Lower leg skin (tissue), 4 donors: ENCODE measurements around the gene CSNK1G2. TPM values are rescaled to one million over a fixed set of nuclear protein-coding genes. Genes with fewer than 3 reads are reported as not detected.
A peak's percentile ranks its signal among the peaks of the same experiment; 100 is the strongest.

Experiments
- DNase-seq, 2 donors: peaks; one replicate each; pipeline ENCODE4 v3.0.0-alpha.2; 2019; ENCODE audit warnings: low spot score in 2 of 2
- H3K4me3 ChIP-seq: fragments of 200-600 bp; sonication (generic); 2 replicates; pipeline ENCODE4 v1.5.1; 2017; ENCODE audit warnings: mild to moderate bottlenecking, low read depth; ENCODE audit not compliant: poor library complexity, severe bottlenecking
- CTCF ChIP-seq, 3 donors: fragments of 450-650 bp; IDR thresholded peaks; one replicate each; pipeline ENCODE4 v1.5.1; 2016; ENCODE audit warnings: antibody characterized with exemption in 3 of 3, mild to moderate bottlenecking in 3 of 3, moderate library complexity in 2 of 3
- POLR2A ChIP-seq, 2 donors: fragments of 450-650 bp; IDR thresholded peaks; one replicate each; pipeline ENCODE4 v1.6.1; 2016 to 2017; ENCODE audit warnings: antibody characterized with exemption in 2 of 2, mild to moderate bottlenecking in 1 of 2, moderate library complexity in 1 of 2
- WGBS, 2 donors: methylation state at CpG; one replicate each; pipeline ENCODE4 v1.1.5; 2018; 5-methylcytosine and 5-hydroxymethylcytosine counted together
- intact Hi-C: fragments of 100-400 bp; cut with DNase I; formaldehyde crosslinking; loops from one replicate; pipeline ENCODE4 v1.15.0; 2023; ENCODE audit warnings: low total_unique reads
- total RNA-seq, 4 donors: library from RNA; depleted of rRNA; stranded (reverse); fragments of >200 nt; gene quantifications; one replicate each; pipeline ENCODE4 v1.1.0, GENCODE V29; 2016

CSNK1G2 gene
- total RNA-seq, 4 donors from 2014 or later, result 58.8 to 76.9 (median 63.1) TPM

- peak overlapping the region; percentile 62 for H3K4me3 ChIP-seq
- no peak for TF ChIP-seq POLR2A (IDR thresholded peaks at IDR 0.05)
- no peak for TF ChIP-seq CTCF (IDR thresholded peaks at IDR 0.05)
- WGBS, 2 donors, result 0 to 2% methylated on average over 35 to 40 of the region's 40 CpGs
- peak; percentile 43 to 95 for DNase-seq
- intact Hi-C loops, result no loop called here
These were observed 1.3 kb downstream of the CSNK1G2 start for GRCh38 chr19:1942078-1942933.

GRCh38 chr19:1942934-1943555, 2.1 kb downstream of the CSNK1G2 start:
- 28% methylated on average over 20 to 21 of the region's 21 CpGs for WGBS, 2 donors
- DNase-seq, result no peak
- no peak overlapping the region for H3K4me3 ChIP-seq
- TF ChIP-seq CTCF (IDR thresholded peaks at IDR 0.05) (no peak), POLR2A (IDR thresholded peaks at IDR 0.05) (no peak)
- intact Hi-C loops, result no loop called here

GRCh38 chr19:1943661-1944087, 2.7 kb downstream of the CSNK1G2 start:
- TF ChIP-seq POLR2A (IDR thresholded peaks at IDR 0.05), result no peak
- no peak for TF ChIP-seq CTCF (IDR thresholded peaks at IDR 0.05)
- intact Hi-C loops, result no loop called here
- H3K4me3 ChIP-seq, result no peak overlapping the region
- no peak for DNase-seq
- WGBS, 2 donors, result 83 to 87% methylated on average over 17 to 19 of the region's 22 CpGs

GRCh38 chr19:1944088-1944915, 3.3 kb downstream of the CSNK1G2 start:
- DNase-seq, result no peak
- intact Hi-C loops, result no loop called here
- WGBS, 2 donors, result 81 to 86% methylated on average over 23 to 36 of the region's 42 CpGs
- TF ChIP-seq CTCF (IDR thresholded peaks at IDR 0.05) (no peak), POLR2A (IDR thresholded peaks at IDR 0.05) (no peak)
- no peak overlapping the region for H3K4me3 ChIP-seq

GRCh38 chr19:1944916-1945561, 4.1 kb downstream of the CSNK1G2 start:
- DNase-seq, result no peak
- WGBS, 2 donors, result 80 to 87% methylated on average over 13 to 16 of the region's 30 CpGs
- intact Hi-C loops, result no loop called here
- TF ChIP-seq CTCF (IDR thresholded peaks at IDR 0.05) (no peak), POLR2A (IDR thresholded peaks at IDR 0.05) (no peak)
- H3K4me3 ChIP-seq, result no peak overlapping the region
